GM21381 (cell line): Measurements from ENCODE around the gene PIK3AP1.
"Not testable (repeated sequence)": the region's sequence is repeated elsewhere in the genome, so short reads cannot be mapped to it uniquely, and the experiment has no call there.

Experiments
- ATAC-seq: cut with Tn5 transposase; IDR thresholded peaks from one replicate; pipeline ENCODE4 v1.9.1; 2021; ENCODE audit warnings: mild to moderate bottlenecking, moderate library complexity; ENCODE audit not compliant: unreplicated experiment

PIK3AP1 gene

GRCh38 chr10:96585736-96586418 is 134.4 kb downstream of the PIK3AP1 start:
- ATAC-seq = peak; percentile 12

- no peak for ATAC-seq
Measured at GRCh38 chr10:96584474-96584873, 135.8 kb downstream of the PIK3AP1 start.

GRCh38 chr10:96584035-96584434 is 136.3 kb downstream of the PIK3AP1 start:
- ATAC-seq = no peak

- no peak for ATAC-seq
Measured at GRCh38 chr10:96579133-96579532, 141.2 kb downstream of the PIK3AP1 start.

- ATAC-seq = no peak
Measured at GRCh38 chr10:96578633-96579032, 141.7 kb downstream of the PIK3AP1 start.

GRCh38 chr10:96578022-96578421 is 142.3 kb downstream of the PIK3AP1 start:
- ATAC-seq = no peak

GRCh38 chr10:96577069-96577468 is 143.2 kb downstream of the PIK3AP1 start:
- no peak for ATAC-seq

GRCh38 chr10:96576277-96576980 is 143.9 kb downstream of the PIK3AP1 start:
- no peak for ATAC-seq

GRCh38 chr10:96574564-96574963 is 145.8 kb downstream of the PIK3AP1 start:
- not testable (repeated sequence) for ATAC-seq

- no peak for ATAC-seq
Measured at GRCh38 chr10:96573036-96573435, 147.3 kb downstream of the PIK3AP1 start.

GRCh38 chr10:96570983-96571964 is 149.0 kb downstream of the PIK3AP1 start:
- no peak for ATAC-seq

- no peak for ATAC-seq
Measured at GRCh38 chr10:96570511-96570910, 149.8 kb downstream of the PIK3AP1 start.

GRCh38 chr10:96568402-96568801 is 151.9 kb downstream of the PIK3AP1 start:
- ATAC-seq = no peak

GRCh38 chr10:96565774-96566173 is 154.5 kb downstream of the PIK3AP1 start:
- no peak for ATAC-seq

GRCh38 chr10:96560966-96561887 is 159.1 kb downstream of the PIK3AP1 start:
- no peak for ATAC-seq

GRCh38 chr10:96560489-96560888 is 159.8 kb downstream of the PIK3AP1 start:
- ATAC-seq = no peak

GRCh38 chr10:96556003-96556402 is 164.3 kb downstream of the PIK3AP1 start:
- no peak for ATAC-seq

GRCh38 chr10:96555330-96555729 is 165.0 kb downstream of the PIK3AP1 start:
- no peak for ATAC-seq

GRCh38 chr10:96548589-96548988 is 171.7 kb downstream of the PIK3AP1 start:
- ATAC-seq = no peak

- not testable (repeated sequence) for ATAC-seq
Measured at GRCh38 chr10:96545558-96545957, 174.8 kb downstream of the PIK3AP1 start.
